DLD1 (cell line): Measurements from ENCODE around the gene ENTHD1.

Experiments
- in situ Hi-C: cut with HindIII; loops from 2 replicates; pipeline ENCODE4 v1.10.0; 2017; ENCODE audit warnings: low sequenced_read_pairs

The ENTHD1 gene

DNA sequence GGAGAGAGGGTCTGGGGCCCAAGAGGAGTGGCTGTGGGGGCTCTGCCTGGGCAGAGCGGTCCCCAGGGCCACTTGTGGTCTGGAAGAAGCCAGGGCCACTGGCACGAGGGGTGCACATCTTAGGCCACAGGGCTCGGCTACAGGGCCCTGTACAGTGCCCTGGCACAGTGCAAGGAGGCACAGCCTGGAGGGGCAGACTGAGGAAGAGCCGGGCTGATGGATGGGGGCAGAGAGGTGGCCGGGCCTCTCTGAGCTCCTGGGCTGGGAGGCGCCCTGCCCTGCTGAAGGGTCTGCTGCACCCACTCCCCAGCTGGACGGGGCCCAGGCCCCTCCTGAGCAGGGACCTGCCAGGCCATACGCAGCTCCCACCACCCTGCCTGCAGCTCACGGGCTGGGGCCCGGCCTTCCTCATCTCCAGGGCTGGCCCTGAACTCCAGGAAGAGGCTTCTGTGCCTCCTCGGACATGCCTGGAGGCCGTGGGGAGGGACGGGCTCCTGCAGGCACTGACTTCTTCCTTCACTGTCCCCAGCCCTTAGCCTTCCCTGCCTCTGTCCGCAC is 199.5 kb downstream of the ENTHD1 start:
- in situ Hi-C loops: no loop called here
